ENCODE measurements around the gene NFATC2.

The NFATC2 gene

DNA sequence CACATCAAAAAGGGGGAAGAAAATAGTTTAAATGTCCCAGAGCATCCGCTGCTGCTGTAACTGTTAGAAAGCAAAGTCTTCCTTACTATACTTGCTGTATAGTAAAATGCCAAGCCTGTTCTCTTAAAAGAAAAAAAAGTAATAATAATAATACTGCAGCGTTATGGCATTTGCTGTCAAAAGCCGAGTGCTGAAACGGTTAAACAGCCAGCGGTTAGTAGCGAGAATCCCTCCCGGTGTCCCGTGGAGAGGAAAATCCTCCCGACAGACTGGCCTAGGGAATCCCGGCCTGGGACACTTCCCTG lies 19.5 kb upstream of the NFATC2 start:
- TF ChIP-seq, protein P1, sequence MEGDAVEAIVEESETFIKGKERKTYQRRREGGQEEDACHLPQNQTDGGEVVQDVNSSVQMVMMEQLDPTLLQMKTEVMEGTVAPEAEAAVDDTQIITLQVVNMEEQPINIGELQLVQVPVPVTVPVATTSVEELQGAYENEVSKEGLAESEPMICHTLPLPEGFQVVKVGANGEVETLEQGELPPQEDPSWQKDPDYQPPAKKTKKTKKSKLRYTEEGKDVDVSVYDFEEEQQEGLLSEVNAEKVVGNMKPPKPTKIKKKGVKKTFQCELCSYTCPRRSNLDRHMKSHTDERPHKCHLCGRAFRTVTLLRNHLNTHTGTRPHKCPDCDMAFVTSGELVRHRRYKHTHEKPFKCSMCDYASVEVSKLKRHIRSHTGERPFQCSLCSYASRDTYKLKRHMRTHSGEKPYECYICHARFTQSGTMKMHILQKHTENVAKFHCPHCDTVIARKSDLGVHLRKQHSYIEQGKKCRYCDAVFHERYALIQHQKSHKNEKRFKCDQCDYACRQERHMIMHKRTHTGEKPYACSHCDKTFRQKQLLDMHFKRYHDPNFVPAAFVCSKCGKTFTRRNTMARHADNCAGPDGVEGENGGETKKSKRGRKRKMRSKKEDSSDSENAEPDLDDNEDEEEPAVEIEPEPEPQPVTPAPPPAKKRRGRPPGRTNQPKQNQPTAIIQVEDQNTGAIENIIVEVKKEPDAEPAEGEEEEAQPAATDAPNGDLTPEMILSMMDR (IDR thresholded peaks at IDR 0.05; ENCODE audit: borderline replicate concordance, insufficient read depth, low read depth, low read length): no peak
- H3K4me3 ChIP-seq (ENCODE audit: low read depth, low read length): no peak overlapping the region

DNA sequence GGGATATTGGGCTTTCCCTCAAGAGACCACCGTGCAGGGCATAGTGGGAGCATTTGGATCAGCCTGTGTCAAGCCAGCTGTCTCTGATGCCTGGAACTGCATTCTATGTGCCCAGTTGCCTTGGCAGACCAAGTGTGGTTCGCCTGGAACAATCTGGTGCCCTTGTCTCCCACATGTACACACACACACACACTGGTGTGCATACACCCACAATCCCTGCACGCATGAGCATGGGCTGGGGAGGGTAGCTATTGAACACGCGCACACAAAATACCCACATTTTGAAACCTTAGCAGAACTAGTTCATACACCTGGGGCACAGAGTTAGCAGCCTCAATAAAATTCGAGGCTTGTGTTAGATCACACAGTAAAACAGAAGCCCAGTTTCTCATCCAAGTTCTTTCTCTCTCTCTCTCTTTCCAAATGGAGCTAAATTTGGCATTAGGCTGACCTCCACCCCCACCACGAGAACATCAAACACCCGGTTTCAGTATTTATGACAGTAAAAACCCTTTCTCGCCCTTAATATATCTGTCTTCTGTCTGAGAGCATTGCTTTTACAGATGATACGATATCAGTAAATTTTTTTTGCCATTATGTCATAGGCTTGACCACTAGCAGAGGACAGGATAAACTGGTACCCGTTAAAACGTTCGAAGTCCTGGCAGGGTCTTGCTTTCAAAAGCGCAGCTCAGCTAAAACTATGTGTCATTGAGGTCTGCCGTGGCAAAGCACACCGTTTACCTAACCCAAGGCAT lies 18.2 kb upstream of the NFATC2 start:
- TF ChIP-seq, protein P1 (IDR thresholded peaks at IDR 0.05; ENCODE audit: borderline replicate concordance, insufficient read depth, low read depth, low read length): no peak
- H3K4me3 ChIP-seq (ENCODE audit: low read depth, low read length): no peak overlapping the region

DNA sequence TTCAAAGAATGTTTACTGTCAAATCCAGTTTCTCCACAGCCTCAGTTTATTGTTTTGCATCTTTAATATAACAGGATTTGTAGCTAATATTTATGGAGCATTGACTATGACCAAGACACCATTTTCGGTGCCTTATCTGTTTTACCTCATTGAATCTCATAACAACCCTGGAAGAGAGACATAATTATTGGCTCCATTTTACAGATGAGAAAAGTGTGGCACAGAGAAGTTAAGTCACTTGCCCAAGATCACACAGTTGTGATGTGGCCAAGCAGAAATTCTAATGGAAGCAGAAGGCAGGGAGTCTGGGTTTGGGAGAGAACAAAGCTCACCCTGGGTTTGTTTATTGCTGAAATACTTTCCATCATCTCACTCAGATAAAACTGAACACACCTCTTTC lies 17.5 kb upstream of the NFATC2 start:
- TF ChIP-seq, protein P1 (IDR thresholded peaks at IDR 0.05; ENCODE audit: borderline replicate concordance, insufficient read depth, low read depth, low read length): no peak
- no peak overlapping the region for H3K4me3 ChIP-seq (ENCODE audit: low read depth, low read length)

DNA sequence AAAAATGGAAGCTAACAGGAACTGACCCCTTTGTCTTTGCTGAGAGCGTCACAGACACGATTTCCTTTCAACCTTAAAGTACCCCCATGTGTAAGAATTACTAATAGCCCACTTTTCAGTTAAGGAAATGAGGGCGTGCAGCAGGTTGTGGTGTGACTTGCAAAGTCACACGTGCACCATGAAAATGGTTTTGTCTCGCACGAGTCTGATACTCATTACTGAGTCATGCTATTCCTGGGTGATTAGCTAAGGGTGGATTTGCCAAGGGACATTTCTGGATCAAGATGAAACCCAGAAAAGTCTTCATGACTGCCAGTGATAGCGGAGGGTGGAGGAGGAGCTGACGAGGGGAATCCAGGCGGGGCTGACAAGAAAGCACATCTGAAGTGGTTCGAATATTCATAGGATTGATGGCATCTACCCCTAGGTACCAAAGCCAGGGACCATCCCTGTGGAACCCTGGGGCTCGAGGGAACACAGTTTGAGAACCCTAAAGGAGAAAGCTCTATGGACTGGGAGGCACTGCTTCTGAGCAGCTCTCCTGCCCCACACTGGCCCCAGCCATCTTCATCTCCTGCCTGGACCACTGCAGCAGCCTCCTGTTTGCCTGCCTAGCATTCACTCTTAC lies 12.1 kb upstream of the NFATC2 start:
- TF ChIP-seq, protein P1 (IDR thresholded peaks at IDR 0.05; ENCODE audit: borderline replicate concordance, insufficient read depth, low read depth, low read length): no peak
- H3K4me3 ChIP-seq (ENCODE audit: low read depth, low read length): no peak overlapping the region

DNA sequence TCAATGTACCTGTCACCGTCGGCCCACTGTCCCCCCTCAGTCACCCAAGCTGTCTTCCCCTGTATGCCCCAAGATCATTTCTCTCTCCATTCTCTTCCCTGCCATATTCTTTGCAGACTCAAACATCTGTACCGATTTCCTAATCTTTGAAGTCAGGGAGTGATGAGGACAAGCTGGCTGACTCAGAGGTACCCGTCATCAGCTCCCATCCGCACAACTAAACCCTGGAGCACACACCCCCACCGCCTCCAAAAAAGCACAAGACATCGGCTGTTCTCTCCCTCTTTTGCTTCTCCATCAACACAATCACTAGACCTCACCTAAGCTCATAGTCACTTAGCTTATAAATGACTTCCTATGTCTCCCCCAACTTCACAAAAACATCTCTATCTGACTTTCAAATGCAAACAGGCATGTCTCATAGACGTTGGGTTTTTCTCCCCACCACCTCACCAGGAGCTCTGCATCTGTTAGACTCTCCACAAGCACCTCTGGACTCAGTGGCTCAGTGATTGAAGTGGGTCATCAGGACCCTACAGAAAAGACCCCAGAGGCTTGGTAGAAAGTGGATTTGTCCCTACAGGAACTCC lies 11.5 kb upstream of the NFATC2 start:
- TF ChIP-seq, protein P1 (IDR thresholded peaks at IDR 0.05; ENCODE audit: borderline replicate concordance, insufficient read depth, low read depth, low read length): no peak
- H3K4me3 ChIP-seq (ENCODE audit: low read depth, low read length): no peak overlapping the region

DNA sequence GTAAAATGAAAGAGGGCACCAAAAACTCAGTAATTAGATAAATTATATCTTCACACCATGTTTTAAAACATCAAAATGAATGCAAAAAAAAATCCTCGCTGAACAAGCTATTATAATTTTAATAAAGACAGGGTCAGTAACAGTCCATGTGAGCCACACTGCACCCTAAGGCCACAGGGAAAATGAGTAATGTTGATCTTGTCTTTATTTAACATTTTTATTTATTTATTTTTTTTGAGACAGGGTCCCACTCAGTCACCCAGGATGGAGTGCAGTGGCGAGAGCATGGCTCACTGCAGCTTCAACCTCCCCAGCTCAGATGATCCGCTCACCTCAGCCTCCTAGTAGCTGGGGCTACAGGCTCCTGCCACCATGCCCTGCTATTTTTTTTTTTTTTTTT lies 8.7 kb upstream of the NFATC2 start:
- TF ChIP-seq, protein P1 (IDR thresholded peaks at IDR 0.05; ENCODE audit: borderline replicate concordance, insufficient read depth, low read depth, low read length): no peak
- H3K4me3 ChIP-seq (ENCODE audit: low read depth, low read length): no peak overlapping the region

DNA sequence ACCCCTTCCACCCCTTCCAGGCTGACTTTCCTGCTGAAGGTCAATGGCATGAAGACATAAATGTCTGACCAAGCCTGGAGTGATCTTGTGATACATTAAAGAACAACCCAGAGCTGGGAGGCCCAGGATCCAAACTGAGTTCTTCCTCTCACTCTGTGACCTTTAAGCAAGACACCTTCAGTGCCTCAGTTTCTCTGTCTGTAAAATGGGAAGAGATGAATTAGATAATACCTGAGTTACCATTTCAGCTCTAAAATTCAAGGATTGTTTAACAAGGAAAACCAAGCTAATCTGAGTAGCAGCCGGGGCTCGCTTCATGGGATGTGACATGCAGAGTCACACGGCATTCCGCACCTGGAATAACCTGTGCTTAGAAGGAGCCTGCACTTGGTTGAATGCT lies 7.0 kb upstream of the NFATC2 start:
- no peak overlapping the region for H3K4me3 ChIP-seq (ENCODE audit: low read depth, low read length)
- TF ChIP-seq, protein P1 (IDR thresholded peaks at IDR 0.05; ENCODE audit: borderline replicate concordance, insufficient read depth, low read depth, low read length): no peak

Measured in GM12875 (cell line).